ENCODE measurements around the gene FUCA2. TPM values are rescaled to one million over a fixed set of nuclear protein-coding genes. Genes with fewer than 3 reads are reported as not detected.

Gene FUCA2
- total RNA-seq, 1 experiment from 2014 or later: 48.5 TPM

DNA sequence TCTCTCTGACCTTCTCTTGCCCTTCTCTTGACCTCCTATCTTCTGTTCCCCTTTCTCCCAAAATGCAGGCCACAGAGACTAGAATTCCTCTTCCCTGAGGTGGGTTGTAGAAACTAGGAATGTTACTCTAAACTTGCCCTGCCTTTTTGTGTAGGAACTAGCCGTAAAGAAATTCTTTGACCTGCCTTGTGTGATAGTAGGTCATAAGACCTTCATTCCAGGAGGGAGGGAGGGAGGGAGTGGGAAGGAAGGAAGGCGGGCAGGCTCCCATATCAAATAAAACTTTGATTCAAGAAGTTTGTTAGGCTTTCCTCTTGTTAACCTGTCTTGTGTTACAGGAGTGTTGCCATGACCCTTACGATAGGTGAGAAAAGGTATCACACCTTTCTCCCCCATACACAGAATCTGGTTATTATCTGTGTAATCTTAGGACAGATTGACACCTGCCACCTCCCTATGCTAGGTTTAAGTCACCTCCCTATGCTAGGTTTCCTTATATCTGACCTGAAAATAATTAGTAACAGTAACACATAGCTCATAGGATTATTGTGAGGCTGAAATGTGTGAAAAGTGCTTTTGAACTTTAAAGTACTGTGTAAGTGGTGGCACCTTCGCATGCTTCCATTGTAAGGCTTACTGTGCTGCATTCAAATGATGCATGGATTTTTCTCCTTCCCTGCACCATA is 32.6 kb upstream of the FUCA2 start:
- no peak for TF ChIP-seq NR1H2 (CRISPR knock-in tag; IDR thresholded peaks at IDR 0.05)
- TF ChIP-seq, protein P1, sequence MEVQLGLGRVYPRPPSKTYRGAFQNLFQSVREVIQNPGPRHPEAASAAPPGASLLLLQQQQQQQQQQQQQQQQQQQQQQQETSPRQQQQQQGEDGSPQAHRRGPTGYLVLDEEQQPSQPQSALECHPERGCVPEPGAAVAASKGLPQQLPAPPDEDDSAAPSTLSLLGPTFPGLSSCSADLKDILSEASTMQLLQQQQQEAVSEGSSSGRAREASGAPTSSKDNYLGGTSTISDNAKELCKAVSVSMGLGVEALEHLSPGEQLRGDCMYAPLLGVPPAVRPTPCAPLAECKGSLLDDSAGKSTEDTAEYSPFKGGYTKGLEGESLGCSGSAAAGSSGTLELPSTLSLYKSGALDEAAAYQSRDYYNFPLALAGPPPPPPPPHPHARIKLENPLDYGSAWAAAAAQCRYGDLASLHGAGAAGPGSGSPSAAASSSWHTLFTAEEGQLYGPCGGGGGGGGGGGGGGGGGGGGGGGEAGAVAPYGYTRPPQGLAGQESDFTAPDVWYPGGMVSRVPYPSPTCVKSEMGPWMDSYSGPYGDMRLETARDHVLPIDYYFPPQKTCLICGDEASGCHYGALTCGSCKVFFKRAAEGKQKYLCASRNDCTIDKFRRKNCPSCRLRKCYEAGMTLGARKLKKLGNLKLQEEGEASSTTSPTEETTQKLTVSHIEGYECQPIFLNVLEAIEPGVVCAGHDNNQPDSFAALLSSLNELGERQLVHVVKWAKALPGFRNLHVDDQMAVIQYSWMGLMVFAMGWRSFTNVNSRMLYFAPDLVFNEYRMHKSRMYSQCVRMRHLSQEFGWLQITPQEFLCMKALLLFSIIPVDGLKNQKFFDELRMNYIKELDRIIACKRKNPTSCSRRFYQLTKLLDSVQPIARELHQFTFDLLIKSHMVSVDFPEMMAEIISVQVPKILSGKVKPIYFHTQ (CRISPR knock-in tag; IDR thresholded peaks at IDR 0.05): no peak
- no peak for TF ChIP-seq NFYB (CRISPR knock-in tag; conservative IDR thresholded peaks at IDR 0.05; ENCODE audit: low read depth)
- no peak for TF ChIP-seq ARID4B (CRISPR knock-in tag; IDR thresholded peaks at IDR 0.05; ENCODE audit: borderline replicate concordance)
- TF ChIP-seq ZNF263 (CRISPR knock-in tag; IDR thresholded peaks at IDR 0.05; ENCODE audit: low read depth): no peak
- TF ChIP-seq, protein P2, sequence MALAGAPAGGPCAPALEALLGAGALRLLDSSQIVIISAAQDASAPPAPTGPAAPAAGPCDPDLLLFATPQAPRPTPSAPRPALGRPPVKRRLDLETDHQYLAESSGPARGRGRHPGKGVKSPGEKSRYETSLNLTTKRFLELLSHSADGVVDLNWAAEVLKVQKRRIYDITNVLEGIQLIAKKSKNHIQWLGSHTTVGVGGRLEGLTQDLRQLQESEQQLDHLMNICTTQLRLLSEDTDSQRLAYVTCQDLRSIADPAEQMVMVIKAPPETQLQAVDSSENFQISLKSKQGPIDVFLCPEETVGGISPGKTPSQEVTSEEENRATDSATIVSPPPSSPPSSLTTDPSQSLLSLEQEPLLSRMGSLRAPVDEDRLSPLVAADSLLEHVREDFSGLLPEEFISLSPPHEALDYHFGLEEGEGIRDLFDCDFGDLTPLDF (CRISPR knock-in tag; IDR thresholded peaks at IDR 0.05): no peak
- TF ChIP-seq JAZF1 (CRISPR knock-in tag; IDR thresholded peaks at IDR 0.05): no peak
- peaks cover 15% of the 10 kb centered on the region for H3K4me1 Mint-ChIP-seq
- DNase-seq (ENCODE audit: low spot score) (no peak), ATAC-seq (no peak)
- no peak overlapping the region for H3K4me3 Mint-ChIP-seq
- ChIA-PET CTCF (no interaction called here), POLR2A (no interaction called here)
- H3K27ac Mint-ChIP-seq: no peak overlapping the region
- peaks cover 8% of the 10 kb centered on the region for H3K27me3 Mint-ChIP-seq (ENCODE audit: low read depth)
- H3K9me3 Mint-ChIP-seq: no peaks in the 10 kb centered on the region
- no peaks in the 10 kb centered on the region for H3K36me3 Mint-ChIP-seq

DNA sequence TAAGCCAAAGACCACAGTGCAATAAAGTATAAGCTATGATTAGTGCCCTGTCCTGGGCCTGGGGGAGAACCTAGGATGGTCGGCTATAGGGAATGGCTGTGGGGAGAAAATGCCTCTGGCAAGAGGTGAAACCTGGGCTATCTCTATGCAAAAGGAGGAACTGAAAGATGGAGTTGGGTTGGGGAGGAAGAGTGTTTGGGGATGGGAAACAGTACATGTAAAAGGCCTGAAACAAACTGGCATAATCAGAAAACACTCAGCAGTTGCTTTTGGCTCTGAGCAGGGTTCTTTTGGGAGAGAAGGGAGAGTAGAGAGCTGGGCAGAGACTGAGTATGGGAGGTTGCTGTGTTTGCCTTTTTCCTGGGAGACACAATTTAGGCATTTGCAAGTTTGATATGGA is 31.9 kb upstream of the FUCA2 start:
- H3K36me3 Mint-ChIP-seq: no peaks in the 10 kb centered on the region
- DNase-seq (ENCODE audit: low spot score): no peak
- peaks cover 15% of the 10 kb centered on the region for H3K27me3 Mint-ChIP-seq (ENCODE audit: low read depth)
- no peak overlapping the region for H3K27ac Mint-ChIP-seq
- peaks cover 20% of the 10 kb centered on the region for H3K4me1 Mint-ChIP-seq
- H3K4me3 Mint-ChIP-seq: no peak overlapping the region
- H3K9me3 Mint-ChIP-seq: no peaks in the 10 kb centered on the region
- ATAC-seq: no peak
- POLR2A ChIA-PET: no interaction called here
- CTCF ChIA-PET: no interaction called here
- TF ChIP-seq, protein P3, sequence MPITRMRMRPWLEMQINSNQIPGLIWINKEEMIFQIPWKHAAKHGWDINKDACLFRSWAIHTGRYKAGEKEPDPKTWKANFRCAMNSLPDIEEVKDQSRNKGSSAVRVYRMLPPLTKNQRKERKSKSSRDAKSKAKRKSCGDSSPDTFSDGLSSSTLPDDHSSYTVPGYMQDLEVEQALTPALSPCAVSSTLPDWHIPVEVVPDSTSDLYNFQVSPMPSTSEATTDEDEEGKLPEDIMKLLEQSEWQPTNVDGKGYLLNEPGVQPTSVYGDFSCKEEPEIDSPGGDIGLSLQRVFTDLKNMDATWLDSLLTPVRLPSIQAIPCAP (CRISPR knock-in tag; IDR thresholded peaks at IDR 0.05): no peak
- TF ChIP-seq ATF6 (CRISPR knock-in tag; IDR thresholded peaks at IDR 0.05): no peak
- TF ChIP-seq, protein P4, sequence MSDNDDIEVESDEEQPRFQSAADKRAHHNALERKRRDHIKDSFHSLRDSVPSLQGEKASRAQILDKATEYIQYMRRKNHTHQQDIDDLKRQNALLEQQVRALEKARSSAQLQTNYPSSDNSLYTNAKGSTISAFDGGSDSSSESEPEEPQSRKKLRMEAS (CRISPR knock-in tag; IDR thresholded peaks at IDR 0.05): no peak
- TF ChIP-seq ZNF423 (CRISPR knock-in tag; IDR thresholded peaks at IDR 0.05): no peak
- TF ChIP-seq, protein P5, sequence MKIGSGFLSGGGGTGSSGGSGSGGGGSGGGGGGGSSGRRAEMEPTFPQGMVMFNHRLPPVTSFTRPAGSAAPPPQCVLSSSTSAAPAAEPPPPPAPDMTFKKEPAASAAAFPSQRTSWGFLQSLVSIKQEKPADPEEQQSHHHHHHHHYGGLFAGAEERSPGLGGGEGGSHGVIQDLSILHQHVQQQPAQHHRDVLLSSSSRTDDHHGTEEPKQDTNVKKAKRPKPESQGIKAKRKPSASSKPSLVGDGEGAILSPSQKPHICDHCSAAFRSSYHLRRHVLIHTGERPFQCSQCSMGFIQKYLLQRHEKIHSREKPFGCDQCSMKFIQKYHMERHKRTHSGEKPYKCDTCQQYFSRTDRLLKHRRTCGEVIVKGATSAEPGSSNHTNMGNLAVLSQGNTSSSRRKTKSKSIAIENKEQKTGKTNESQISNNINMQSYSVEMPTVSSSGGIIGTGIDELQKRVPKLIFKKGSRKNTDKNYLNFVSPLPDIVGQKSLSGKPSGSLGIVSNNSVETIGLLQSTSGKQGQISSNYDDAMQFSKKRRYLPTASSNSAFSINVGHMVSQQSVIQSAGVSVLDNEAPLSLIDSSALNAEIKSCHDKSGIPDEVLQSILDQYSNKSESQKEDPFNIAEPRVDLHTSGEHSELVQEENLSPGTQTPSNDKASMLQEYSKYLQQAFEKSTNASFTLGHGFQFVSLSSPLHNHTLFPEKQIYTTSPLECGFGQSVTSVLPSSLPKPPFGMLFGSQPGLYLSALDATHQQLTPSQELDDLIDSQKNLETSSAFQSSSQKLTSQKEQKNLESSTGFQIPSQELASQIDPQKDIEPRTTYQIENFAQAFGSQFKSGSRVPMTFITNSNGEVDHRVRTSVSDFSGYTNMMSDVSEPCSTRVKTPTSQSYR (CRISPR knock-in tag; IDR thresholded peaks at IDR 0.05): no peak
- TF ChIP-seq, protein P6, sequence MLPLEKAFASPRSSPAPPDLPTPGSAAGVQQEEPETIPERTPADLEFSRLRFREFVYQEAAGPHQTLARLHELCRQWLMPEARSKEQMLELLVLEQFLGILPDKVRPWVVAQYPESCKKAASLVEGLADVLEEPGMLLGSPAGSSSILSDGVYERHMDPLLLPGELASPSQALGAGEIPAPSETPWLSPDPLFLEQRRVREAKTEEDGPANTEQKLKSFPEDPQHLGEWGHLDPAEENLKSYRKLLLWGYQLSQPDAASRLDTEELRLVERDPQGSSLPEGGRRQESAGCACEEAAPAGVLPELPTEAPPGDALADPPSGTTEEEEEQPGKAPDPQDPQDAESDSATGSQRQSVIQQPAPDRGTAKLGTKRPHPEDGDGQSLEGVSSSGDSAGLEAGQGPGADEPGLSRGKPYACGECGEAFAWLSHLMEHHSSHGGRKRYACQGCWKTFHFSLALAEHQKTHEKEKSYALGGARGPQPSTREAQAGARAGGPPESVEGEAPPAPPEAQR (CRISPR knock-in tag; IDR thresholded peaks at IDR 0.05): no peak
- no peak for TF ChIP-seq SMAD3 (CRISPR knock-in tag; IDR thresholded peaks at IDR 0.05; ENCODE audit: borderline replicate concordance)
- TF ChIP-seq ELF4 (CRISPR knock-in tag; IDR thresholded peaks at IDR 0.05; ENCODE audit: low read depth): no peak
- TF ChIP-seq, protein P7, sequence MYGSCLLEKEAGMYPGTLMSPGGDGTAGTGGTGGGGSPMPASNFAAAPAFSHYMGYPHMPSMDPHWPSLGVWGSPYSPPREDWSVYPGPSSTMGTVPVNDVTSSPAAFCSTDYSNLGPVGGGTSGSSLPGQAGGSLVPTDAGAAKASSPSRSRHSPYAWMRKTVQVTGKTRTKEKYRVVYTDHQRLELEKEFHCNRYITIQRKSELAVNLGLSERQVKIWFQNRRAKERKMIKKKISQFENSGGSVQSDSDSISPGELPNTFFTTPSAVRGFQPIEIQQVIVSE (CRISPR knock-in tag; IDR thresholded peaks at IDR 0.05; ENCODE audit: borderline replicate concordance): no peak
- no peak for TF ChIP-seq ZNF396 (CRISPR knock-in tag; IDR thresholded peaks at IDR 0.05; ENCODE audit: borderline replicate concordance)

All from WTC11 (cell line).